ENCODE results near the gene SPIB.

SPIB gene

DNA sequence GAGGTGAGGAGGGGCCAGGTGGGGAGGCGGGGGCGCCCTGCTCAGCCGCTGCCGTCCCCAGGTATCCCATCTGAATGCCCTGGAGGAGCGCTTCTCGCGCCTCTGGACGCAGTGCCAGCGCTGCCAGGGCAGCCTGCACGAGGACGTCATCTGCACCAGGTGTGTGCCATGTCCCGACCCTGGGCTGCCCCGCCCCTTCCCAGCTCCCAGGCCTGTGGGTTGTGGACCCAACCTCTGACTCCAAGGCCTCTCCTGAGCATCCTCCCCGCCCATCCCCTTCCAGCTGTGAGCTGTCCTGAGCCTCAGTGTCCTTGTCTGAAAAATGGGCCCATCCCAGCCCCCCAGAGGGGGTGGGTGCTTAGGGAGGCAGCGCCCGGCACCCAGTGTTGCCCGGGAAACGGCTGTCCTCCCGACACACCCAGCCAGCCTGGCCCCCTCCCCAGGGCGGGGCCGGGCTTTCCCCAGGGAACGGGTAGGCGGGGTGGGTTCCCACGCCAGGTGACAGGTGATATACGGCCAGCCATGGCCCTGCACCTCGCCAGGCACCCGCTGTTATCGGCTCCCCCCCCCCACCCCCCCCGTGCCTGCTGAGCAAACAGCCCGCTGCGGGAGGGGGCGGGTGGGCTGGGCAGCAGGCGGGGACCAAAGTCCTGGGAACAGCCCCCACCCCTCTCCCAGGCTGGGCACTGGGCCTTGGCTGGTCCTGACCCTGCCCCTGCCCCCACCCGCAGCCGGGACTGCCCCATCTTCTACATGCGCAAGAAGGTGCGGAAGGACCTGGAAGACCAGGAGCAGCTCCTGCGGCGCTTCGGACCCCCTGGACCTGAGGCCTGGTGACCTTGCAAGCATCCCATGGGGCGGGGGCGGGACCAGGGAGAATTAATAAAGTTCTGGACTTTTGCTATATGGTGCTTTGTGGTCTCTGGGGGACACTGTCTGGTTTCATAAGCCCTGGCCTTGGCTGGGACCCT lies 1.3 kb upstream of the SPIB start:
- DNase-seq: no peak

DNA sequence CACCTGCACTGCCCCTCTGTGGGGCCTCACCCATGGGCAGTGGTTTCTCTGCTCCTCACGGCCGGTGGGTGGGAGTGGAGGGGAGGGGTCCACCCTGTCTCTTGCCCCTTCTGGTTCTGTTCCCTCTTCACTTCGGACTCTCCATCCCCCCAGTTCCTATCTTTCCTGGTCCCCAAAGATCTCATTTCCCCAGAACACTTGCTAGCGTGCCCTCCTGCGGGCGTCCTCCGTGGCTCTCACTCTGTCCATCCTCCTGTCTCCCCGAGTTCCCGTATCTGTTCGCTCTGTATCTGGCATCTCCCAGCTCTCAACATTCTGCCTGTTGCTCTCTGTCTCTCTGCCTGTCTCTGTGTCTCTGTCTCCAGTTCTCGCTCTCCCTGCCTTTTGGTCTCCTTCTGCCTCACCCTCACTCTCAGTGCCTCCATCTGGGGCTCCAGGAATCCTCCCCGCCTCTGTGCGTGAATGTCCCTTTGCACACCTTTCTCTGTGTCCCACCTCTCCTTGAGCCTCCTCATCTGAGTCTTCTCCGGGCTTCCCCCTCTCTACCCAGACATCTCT lies 363 bp downstream of the SPIB start:
- DNase-seq: no peak

DNA sequence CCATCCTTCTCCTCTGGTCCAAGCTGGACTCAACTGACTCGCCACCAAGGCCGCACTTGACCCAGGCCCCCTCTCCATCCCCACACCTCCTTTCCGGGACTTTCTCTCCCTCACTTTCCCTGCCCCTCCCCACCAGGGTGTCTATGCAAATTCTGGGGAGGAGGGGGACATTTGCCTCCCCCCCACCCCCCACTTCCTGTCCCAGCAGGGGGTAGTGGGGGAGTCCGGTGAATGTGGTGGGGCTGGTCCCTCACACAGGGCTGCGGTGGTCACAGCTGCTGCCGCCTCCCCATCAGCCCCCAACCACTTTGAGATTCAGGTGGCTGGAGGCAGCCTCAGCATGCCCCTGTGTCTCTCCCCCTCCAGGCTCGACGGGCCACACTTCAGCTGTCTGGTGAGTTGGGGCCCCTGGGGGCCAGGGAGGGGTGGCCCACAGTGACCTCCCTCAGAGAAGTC lies 870 bp downstream of the SPIB start:
- no peak for DNase-seq

DNA sequence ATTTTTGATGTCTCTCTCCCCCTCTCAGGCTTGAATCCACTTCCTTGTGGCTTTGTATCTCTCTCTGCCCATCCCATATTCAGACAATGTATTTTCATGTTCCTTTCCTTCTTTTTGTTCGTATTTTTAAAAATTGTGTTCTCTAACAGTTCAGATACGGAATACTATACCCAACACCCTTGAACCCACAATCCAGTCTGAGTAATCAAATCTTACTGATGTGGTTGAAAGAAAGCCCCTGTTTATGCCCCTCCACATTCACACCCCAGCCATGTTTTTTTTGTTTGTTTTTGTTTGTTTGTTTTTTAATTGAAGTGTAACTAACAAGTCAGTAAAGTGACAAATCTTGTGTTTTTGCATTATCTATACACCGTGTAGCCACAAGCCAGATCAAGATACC lies 1.4 kb downstream of the SPIB start:
- no peak for DNase-seq

DNA sequence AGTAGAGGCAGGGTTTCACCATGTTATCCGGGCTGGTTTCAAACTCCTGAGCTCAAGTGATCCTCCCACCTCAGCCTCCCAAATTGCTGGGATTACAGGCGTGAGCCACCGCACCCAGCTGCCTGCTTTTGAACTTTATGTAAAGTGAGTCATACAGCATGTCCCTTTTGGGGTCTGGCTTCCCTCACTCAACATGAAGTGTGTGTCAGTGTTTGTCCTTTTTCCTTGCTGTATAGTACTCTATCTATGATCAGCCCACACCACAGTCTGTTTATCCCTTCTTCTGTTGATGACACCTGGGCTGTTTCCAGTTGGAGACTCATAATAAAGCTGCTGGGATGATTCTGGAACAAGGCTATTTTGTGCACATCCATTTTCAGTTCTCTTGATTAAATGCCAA lies 2.1 kb downstream of the SPIB start:
- no peak for DNase-seq

DNA sequence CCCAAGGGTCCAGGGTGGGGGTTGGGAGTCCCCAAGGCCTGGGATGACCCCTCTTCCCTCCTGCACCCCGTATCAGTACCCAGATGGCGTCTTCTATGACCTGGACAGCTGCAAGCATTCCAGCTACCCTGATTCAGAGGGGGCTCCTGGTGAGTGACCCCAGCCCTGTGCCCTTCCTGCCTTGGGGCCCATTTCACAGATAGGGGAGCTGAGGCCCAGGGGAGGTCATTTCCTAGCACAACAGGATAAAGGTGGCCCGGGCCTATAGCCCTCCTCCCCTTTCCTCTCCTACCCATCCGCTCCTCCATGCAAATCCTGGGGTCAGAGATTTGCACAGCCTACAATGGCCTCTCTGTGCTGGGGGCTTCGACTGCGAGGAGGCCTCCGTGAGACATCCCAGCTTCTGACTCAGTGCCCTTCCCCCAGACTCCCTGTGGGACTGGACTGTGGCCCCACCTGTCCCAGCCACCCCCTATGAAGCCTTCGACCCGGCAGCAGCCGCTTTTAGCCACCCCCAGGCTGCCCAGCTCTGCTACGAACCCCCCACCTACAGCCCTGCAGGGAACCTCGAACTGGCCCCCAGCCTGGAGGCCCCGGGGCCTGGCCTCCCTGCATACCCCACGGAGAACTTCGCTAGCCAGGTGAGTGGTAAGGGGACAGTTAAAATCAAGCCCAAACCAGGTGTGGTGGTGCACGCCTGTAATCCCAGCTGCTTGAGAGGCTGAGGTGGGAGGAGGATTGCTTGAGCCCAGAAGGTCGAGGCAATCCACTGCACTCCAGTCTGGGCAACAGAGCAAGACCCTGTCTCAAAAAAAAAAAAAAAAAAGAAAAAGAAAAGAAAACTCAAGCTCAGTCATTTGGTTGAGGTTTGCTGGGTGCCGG lies 3.9 kb downstream of the SPIB start:
- no peak for DNase-seq

DNA sequence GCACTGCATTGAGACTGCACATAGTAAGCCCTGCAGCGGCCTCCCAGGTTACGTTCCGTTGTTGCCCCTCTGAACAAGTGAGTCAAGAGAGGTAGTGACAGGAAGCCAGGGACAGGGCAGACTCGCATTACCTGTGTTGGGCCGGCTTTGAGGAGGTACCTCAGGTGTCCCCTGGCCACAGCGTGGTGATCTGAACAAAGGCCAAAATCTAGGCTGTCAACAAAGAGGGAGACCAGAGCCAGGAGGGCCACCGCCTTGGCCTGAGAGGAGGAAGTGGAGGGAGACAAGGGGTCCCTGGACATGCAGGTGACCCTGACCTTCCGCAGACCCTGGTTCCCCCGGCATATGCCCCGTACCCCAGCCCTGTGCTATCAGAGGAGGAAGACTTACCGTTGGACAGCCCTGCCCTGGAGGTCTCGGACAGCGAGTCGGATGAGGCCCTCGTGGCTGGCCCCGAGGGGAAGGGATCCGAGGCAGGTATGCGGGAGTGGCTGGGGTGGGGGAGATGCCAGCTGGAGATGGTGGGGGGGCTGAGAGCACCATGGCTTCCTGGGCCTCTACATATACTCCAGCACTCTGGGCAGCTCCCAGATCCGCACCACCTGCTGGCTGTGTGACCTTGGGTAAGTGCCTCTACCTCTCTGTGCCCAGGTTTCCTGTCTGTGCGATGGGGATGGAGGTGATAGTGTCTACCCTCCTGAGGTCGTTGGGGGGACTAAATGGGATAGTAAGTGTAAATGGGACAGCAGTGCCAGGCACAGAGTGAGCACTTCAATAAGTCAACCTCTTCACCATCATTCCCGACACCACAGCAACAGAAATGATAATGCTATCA lies 4.8 kb downstream of the SPIB start:
- no peak for DNase-seq

DNA sequence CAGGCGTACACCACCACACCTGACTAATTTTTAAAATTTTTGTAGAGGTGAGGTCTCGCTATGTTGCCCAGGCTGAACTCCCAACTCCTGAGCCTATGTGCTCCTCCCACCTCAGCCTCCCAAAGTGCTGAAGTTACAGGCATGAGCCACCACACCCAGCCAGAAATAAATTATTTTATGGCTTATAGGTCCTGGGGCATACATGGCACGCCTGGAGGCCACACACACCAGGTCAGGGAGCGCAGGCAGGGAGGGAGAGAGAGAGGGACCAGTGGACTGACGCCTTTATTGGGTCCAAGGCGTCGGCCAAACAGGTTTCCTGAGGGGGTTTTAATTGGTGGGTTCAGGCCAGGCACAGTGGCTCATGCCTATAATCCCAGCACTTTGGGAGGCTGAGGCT lies 6.8 kb downstream of the SPIB start:
- DNase-seq: no peak

DNA sequence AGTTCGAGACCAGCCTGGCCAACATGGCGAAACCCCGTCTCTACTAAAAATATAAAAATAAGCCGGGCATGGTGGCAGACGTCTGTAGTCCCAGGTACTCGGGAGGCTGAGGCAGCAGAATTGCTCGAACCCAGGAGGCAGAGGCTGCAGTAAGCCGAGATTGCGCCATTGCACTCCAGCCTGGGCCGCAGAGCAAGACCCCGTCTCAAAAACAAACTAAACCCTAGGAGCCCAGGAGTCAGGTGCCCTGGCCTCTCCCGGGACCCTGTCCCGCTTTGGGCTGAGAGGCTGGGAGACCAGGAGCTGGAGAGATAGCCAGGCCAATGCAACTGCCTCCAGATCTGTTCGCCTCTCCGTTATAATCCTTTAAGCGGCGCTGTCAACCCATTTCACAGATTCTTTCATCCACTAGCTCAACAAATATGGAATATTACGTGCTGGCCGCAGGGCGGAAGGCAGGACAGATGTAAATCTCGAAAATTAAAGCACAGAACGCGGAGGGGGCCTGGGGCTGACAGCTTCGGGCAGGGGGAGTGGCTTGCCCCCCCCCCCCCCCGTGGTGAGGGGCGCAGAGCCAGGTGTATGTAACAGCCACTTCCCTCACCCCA lies 8.7 kb downstream of the SPIB start:
- no peak for DNase-seq

DNA sequence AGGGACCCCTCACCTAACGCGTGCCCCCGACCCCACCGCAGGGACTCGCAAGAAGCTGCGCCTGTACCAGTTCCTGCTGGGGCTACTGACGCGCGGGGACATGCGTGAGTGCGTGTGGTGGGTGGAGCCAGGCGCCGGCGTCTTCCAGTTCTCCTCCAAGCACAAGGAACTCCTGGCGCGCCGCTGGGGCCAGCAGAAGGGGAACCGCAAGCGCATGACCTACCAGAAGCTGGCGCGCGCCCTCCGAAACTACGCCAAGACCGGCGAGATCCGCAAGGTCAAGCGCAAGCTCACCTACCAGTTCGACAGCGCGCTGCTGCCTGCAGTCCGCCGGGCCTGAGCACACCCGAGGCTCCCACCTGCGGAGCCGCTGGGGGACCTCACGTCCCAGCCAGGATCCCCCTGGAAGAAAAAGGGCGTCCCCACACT lies 9.3 kb downstream of the SPIB start:
- DNase-seq: peak; percentile 69

DNA sequence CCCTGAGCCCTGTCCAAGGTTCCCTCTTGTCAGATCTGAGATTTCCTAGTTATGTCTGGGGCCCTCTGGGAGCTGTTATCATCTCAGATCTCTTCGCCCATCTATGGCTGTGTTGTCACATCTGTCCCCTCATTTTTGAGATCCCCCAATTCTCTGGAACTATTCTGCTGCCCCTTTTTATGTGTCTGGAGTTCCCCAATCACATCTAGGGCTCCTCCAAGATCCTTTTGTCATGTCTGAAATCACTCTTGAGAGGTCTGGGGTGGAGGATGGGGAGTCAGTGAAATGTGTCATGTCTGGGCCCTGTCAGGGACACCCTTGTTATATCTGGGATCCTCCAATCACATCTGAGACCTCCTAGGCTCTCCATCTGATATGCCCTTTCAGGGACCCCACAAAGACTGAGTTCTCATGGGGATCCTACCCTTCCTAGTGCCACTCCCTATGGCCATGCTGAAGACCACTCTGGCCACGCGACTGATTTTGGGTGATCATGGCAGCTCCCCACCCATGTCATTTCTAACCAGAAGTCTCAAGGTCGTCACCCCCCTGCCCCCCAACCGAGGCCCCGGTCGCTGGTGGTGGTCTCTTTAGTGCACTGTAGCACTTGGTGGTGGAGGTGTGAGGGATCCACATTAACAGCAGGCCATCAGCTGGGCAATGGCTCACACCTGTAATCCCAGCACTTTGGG lies 10.2 kb downstream of the SPIB start:
- no peak for DNase-seq

DNA sequence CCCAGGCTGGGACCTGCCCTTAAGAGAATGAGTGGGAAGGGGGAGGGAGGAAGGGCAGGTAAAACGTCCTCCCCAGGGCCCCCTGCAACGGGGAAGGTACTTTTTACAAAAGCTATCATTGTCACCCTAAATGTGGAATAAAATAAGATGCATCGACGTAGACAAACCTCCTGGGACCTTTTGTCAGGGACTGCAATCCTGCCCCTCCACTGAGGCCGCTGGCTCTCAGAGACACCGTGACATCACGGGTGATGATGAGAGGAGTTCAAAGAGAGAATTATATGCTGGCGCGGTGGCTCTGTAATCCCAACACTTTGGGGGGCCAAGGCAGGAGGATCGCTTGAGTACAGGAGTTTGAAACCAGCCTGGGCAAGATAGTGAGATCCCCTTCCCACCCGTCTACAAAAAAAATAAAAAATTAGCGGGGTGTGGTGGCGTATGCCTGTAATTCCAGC lies 12.2 kb downstream of the SPIB start:
- no peak for DNase-seq

DNA sequence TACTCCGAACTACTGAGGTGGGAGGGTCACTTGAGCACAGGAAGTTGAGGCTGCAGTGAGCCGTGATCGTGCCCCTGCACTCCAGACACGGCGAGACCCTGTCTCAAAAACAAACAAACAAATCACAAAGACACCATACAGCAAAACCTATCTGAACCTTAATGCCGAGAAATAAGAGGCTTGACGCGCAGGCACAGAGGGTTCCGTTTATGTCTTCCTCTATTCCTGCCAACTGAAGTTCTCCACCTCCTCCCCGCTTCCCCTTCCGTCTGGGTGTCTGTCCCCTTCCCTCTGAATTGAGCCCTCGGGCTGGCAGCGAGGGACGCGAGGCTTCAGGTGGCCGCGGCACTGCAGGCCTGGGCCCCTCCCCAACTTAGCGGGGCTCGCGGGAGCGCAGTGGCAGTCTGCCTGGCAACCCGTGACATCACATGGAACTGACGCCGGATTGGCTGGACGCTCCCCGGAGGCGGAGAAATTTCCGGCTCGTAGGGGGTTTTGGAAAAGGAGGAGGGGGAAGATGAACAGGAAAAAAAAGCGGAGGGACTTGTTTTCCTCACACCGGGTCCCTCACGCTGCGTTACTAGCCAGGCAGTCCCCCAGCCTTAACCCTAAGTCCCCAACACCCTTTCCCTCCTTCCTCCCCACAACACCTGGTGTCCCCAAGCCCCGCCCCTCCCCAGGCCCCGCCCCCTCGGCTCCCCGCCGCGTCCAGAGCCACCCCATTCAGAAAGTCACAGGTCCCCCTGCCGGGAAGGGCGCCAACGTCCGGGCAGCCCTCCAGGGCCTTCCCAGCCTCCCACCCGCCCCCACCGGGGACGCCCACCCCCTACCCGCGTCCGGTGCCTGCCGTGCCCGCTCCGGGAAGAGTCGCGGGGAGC lies 12.8 kb downstream of the SPIB start:
- DNase-seq: peak; percentile 96

DNA sequence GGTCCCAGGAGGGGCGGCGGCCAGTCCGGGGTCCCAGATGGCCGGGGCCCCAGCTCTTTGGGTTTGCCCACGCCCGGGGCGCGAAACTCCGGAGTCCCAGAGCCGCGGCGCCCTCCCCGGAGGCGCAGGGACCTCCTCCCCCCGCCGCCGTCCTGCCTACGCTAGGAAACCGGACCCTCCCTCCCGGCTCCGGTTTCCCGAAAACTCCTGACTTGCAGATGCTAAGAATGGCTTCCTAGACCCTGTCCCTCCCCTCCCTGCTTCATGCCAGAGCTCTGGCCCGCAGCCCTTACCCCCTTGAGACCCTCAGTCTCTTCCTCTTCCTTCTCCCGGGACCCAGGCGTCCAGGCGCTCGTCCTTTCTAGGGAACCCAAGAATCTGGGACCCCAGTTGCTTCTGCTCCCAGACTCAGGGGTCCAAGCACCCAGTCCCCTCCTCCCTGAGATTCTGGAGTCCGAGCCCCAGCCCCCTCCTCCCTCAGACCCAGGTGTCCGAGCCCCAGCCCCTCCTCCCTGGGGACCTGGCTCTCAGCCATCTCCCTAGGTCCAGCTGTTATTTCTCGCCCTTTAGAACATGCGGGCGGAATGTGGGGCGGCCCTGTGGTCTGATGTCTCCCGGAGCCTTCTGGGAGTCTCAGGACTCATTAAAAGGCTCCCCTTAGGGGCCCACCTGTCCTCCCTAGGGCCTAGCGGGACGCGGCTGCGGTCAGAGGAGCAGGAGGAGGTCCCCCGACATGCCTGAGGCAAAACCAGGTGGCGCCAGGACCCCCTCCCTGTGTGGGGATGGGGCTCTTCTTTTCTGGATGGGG lies 13.7 kb downstream of the SPIB start, which contains the start of gene MYBPC2:
Gene MYBPC2, plus strand, starts transcription at position 672 of the 808 bp plus-strand sequence. Its CDS starts 62 bp downstream, at position 734.
- DNase-seq: peak; percentile 71

DNA sequence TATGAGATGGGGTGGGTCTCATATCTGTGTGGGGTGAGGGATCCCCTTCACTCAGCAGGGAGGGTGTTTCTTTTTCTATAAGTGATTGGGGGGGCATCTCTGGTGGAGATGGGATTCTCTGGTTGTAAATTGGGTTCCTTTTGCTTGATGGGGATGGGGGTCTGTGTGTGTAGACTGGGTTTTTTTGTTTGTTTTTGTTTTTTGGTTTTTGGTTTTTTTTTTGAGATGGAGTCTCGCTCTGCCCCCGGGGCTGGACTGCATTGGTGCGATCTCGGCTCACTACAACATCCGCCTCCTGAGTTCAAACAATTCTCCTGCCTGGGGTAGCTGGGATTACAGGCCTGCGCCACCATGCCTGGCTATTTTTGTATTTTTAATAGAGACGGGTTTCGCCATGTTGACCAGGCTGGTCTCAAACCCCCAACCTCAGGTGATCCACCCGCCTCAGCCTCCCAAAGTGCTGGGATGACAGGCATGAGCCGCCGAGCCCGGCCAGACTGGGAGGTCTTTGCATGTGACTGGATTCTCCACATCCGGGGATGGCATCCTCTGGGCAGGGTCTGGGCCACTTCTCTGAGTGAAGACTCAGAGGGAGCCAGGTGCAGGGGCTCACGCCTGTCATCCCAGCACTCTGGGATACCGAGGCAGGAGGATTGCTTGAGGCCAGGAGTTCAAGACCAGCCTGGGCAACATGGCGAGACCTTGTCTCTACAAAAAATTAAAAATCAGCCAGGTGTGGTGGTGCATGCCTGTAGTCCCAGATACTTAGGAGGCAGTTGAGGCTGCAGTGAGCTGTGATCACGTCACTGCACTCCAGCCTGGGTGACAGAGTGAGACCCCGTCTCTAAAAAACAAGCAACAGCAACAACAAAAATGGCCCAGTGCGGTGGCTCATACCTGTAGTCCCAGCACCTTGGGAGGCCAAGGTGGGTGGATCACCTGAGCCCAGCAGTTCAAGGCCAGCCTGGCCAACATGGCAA lies 14.8 kb downstream of the SPIB start:
- no peak for DNase-seq

DNA sequence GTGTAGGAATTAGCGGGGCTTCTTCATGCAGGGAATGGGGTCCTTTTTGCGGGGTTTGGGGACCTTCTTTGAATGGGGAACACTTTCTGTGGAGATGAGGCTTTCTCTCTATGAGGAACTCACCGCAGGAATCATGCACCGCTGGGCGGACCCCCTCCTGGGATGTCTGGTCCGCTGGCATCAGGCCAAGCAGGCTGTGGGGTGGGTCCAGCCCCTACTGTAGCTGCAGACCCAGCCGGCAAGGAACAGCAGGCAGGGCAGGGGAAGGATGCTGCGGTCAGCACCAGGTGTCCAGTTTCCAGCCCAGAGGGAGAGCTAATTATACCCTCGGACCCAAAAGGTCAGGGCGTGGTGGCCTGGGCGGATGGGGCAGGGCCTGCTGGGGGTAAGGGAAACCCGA lies 15.8 kb downstream of the SPIB start:
- no peak for DNase-seq

DNA sequence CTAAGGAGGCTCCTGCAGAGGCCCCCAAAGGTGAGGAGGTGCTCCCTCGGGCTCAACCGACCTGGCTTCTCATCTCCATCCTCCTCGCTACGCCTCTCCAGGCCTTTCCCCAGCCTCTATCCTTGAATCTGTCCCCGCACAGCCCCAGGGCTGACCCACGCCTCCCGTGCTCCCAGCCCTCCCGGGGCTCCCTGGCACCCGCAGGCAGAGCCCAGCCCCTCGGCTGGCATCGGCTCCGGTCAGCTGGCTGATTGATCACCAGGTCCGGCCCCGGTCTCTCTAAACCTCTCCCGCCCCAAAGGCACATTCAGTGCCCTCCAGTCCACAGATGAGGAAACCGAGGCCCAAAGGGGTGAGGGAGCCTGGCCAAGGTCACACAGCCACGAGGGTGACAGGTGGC lies 16.5 kb downstream of the SPIB start:
- no peak for DNase-seq
